H1 (cell line): Measurements from ENCODE around the gene PITX1. TPM values are rescaled to one million over a fixed set of nuclear protein-coding genes. Genes with fewer than 3 reads are reported as not detected.
A peak's percentile ranks its signal among the peaks of the same experiment; 100 is the strongest.

Experiments used
- CTCF ChIA-PET: fragments of 300-600 bp; sonication (Branson Sonifier 250); formaldehyde crosslinking; loops from one replicate; lab custom pipeline; 2021; ENCODE audit not compliant: partially characterized antibody; lab: Charles Lee
- POLR2A ChIA-PET: fragments of 300-600 bp; sonication (Branson Sonifier 250); formaldehyde crosslinking; loops from one replicate; lab custom pipeline; 2021; ENCODE audit warnings: inconsistent platforms; ENCODE audit not compliant: partially characterized antibody; lab: Charles Lee
- DNase-seq, 2 experiments: peaks; one replicate each; pipeline versions ENCODE4 v3.0.0 to v3.0.0-alpha.2; 2010 to 2022; ENCODE audit warnings: low spot score in 2 of 2, low read depth in 1 of 2, mixed read lengths in 1 of 2
- FAIRE-seq: peaks from 2 replicates; lab custom pipeline; 2011; peaks lifted over from hg19 to GRCh38; lab: Jason Lieb, UNC
- H2AFZ ChIP-seq: 2 replicates; pipeline ENCODE4 v1.8.1; 2012; ENCODE audit warnings: low read length, inconsistent platforms
- H2AK5ac ChIP-seq: 2 replicates; pipeline ENCODE4 v1.6.1; 2013; ENCODE audit warnings: low read depth, low read length
- H2BK120ac ChIP-seq: replicated peaks from 2 replicates; pipeline ENCODE3; 2013; ENCODE audit warnings: low read depth, low read length, inconsistent platforms
- H2BK12ac ChIP-seq: 2 replicates; pipeline ENCODE4 v1.6.1; 2013; ENCODE audit warnings: low read depth, low read length
- H2BK15ac ChIP-seq: 2 replicates; pipeline ENCODE4 v1.6.1; 2013; ENCODE audit warnings: low read length
- H2BK20ac ChIP-seq: 2 replicates; pipeline ENCODE4 v1.6.1; 2013; ENCODE audit warnings: low read length
- H2BK5ac ChIP-seq: 2 replicates; pipeline ENCODE4 v1.6.1; 2013; ENCODE audit warnings: low read depth, low read length
- H3K14ac ChIP-seq: 2 replicates; pipeline ENCODE4 v1.6.1; 2013; ENCODE audit warnings: inconsistent platforms; ENCODE audit not compliant: insufficient read length
- H3K18ac ChIP-seq: 2 replicates; pipeline ENCODE4 v1.6.1; 2013; ENCODE audit warnings: low read length; ENCODE audit errors: extremely low read depth
- H3K23ac ChIP-seq: 2 replicates; pipeline ENCODE4 v1.6.1; 2013; ENCODE audit warnings: inconsistent platforms; ENCODE audit not compliant: insufficient read length
- H3K23me2 ChIP-seq: 2 replicates; pipeline ENCODE4 v1.6.1; 2013; ENCODE audit warnings: low read depth, low read length
- H3K27ac ChIP-seq: 2 replicates; pipeline ENCODE4 v1.6.1; 2011; ENCODE audit warnings: low read depth, low read length, inconsistent platforms
- H3K27me3 ChIP-seq, 4 experiments: replicated peaks in 1 of 4; 1 replicate in 1 of 4; 2 replicates in 3 of 4; pipeline versions ENCODE4 v1.6.1 to v1.8.1; 2011 to 2013; ENCODE audit warnings: low read length in 3 of 4, mild to moderate bottlenecking in 3 of 4, inconsistent platforms in 2 of 4, mixed read lengths in 2 of 4, moderate library complexity in 1 of 4; ENCODE audit not compliant: control insufficient read depth in 3 of 4, insufficient read depth in 3 of 4; ENCODE audit errors: extremely low read depth in 1 of 4
- H3K36me3 ChIP-seq, 4 experiments: 2 replicates each; pipeline versions ENCODE4 v1.6.1 to v1.8.1; 2011 to 2013; ENCODE audit warnings: mild to moderate bottlenecking in 4 of 4, low read length in 3 of 4, moderate library complexity in 2 of 4, control low read depth in 1 of 4, inconsistent platforms in 1 of 4; ENCODE audit not compliant: insufficient read depth in 4 of 4, control insufficient read depth in 2 of 4
- H3K4ac ChIP-seq: replicated peaks from 2 replicates; pipeline ENCODE3; 2013; ENCODE audit warnings: low read length, low read depth, mixed read lengths, inconsistent platforms; ENCODE audit not compliant: insufficient read length
- H3K4me1 ChIP-seq, 4 experiments: replicated peaks in 1 of 4; 1 replicate in 1 of 4; 2 replicates in 3 of 4; pipeline versions ENCODE4 v1.6.1 to v1.8.1; 2011 to 2013; ENCODE audit warnings: low read length in 3 of 4, inconsistent platforms in 2 of 4, mixed read lengths in 1 of 4; ENCODE audit not compliant: insufficient read depth in 4 of 4, control insufficient read depth in 3 of 4
- H3K4me2 ChIP-seq, 2 experiments: 2 replicates each; pipeline versions ENCODE4 v1.6.1 to v1.8.1; 2011 to 2013; ENCODE audit warnings: low read depth in 2 of 2, low read length in 2 of 2, control low read depth in 1 of 2, inconsistent platforms in 1 of 2, mild to moderate bottlenecking in 1 of 2; ENCODE audit not compliant: insufficient read depth in 1 of 2
- H3K4me3 ChIP-seq, 4 experiments: fragments of 200-600, 300-600 bp in 1 of 4; sonication (generic), shearing (Covaris generic), sonication (Bioruptor Twin) in 1 of 4; 2 replicates each; pipeline versions ENCODE4 v1.5.1 to v1.8.1; 2011 to 2016; ENCODE audit warnings: low read length in 4 of 4, low read depth in 3 of 4, control low read depth in 2 of 4, inconsistent platforms in 2 of 4, mild to moderate bottlenecking in 2 of 4, mixed read lengths in 1 of 4, moderate library complexity in 1 of 4; ENCODE audit not compliant: insufficient read depth in 2 of 4; ENCODE audit errors: extremely low read depth in 1 of 4
- H3K56ac ChIP-seq: replicated peaks from 2 replicates; pipeline ENCODE3; 2013; ENCODE audit warnings: low read depth, mild to moderate bottlenecking, mixed read lengths, low read length, inconsistent platforms; ENCODE audit not compliant: insufficient read length
- H3K79me1 ChIP-seq: 2 replicates; pipeline ENCODE4 v1.6.1; 2013; ENCODE audit warnings: low read depth, low read length, control low read depth
- H3K79me2 ChIP-seq, 2 experiments: 2 replicates each; pipeline versions ENCODE4 v1.6.1 to v1.8.1; 2012 to 2013; ENCODE audit warnings: low read length in 2 of 2, mild to moderate bottlenecking in 2 of 2, inconsistent platforms in 1 of 2; ENCODE audit not compliant: insufficient read depth in 2 of 2, control insufficient read depth in 1 of 2
- H3K9ac ChIP-seq, 4 experiments: replicated peaks in 1 of 4; 1 replicate in 1 of 4; 2 replicates in 3 of 4; pipeline versions ENCODE4 v1.6.1 to v1.8.1; 2011 to 2013; ENCODE audit warnings: low read depth in 3 of 4, low read length in 3 of 4, control low read depth in 2 of 4, mild to moderate bottlenecking in 2 of 4, moderate library complexity in 2 of 4, inconsistent platforms in 1 of 4; ENCODE audit errors: extremely low read depth in 1 of 4
- H3K9me3 ChIP-seq, 2 experiments: 2 replicates each; pipeline versions ENCODE4 v1.6.1 to v1.8.1; 2012 to 2013; ENCODE audit warnings: mild to moderate bottlenecking in 2 of 2, moderate library complexity in 2 of 2, control low read depth in 1 of 2, inconsistent platforms in 1 of 2, low read depth in 1 of 2, low read length in 1 of 2, mixed read lengths in 1 of 2; ENCODE audit not compliant: insufficient read depth in 2 of 2
- H4K20me1 ChIP-seq, 2 experiments: replicated peaks in 1 of 2; 2 replicates each; pipeline versions ENCODE3 to v1.8.1; 2011 to 2013; ENCODE audit warnings: inconsistent platforms in 2 of 2, low read length in 2 of 2, mild to moderate bottlenecking in 1 of 2; ENCODE audit not compliant: insufficient read depth in 2 of 2, control insufficient read depth in 1 of 2
- H4K5ac ChIP-seq: 2 replicates; pipeline ENCODE4 v1.6.1; 2013; ENCODE audit warnings: low read length, low read depth, mixed read lengths, inconsistent platforms; ENCODE audit not compliant: insufficient read length
- H4K8ac ChIP-seq: 2 replicates; pipeline ENCODE4 v1.8.0; 2013; ENCODE audit warnings: mild to moderate bottlenecking, moderate library complexity, low read length, inconsistent platforms; ENCODE audit not compliant: insufficient read depth; ENCODE audit errors: extremely low read depth
- H4K91ac ChIP-seq: replicated peaks from 2 replicates; pipeline ENCODE3; 2013; ENCODE audit warnings: low read length, mixed read lengths, inconsistent platforms; ENCODE audit not compliant: insufficient read length
- RAD21 ChIP-seq, 2 experiments: IDR thresholded peaks in 1 of 2; conservative IDR thresholded peaks in 1 of 2; 2 replicates each; pipeline ENCODE4 v1.6.1; 2011; ENCODE audit warnings: low read depth in 2 of 2, low read length in 2 of 2, improper control_type of control experiment in 1 of 2, inconsistent platforms in 1 of 2, mild to moderate bottlenecking in 1 of 2, moderate library complexity in 1 of 2
- RXRA ChIP-seq: IDR thresholded peaks from 2 replicates; pipeline ENCODE4 v1.6.1; 2011; ENCODE audit warnings: low read depth, mild to moderate bottlenecking, low read length, moderate library complexity; ENCODE audit not compliant: insufficient read depth
- WGBS, 2 experiments: shearing (Covaris generic) in 1 of 2; methylation state at CpG; one replicate each; pipeline versions ENCODE4 v1.1.6 to v1.1.7; 2013 to 2015; ENCODE audit warnings: low lambda C conversion rate in 2 of 2, mixed read lengths in 2 of 2, inconsistent platforms in 1 of 2, low coverage in 1 of 2, missing lambda C conversion rate in 1 of 2; ENCODE audit not compliant: insufficient replicate concordance in 2 of 2, insufficient coverage in 1 of 2, insufficient read length in 1 of 2; ENCODE audit errors: extremely low coverage in 1 of 2, missing lambda C conversion rate in 1 of 2; 5-methylcytosine and 5-hydroxymethylcytosine counted together
- polyA plus RNA-seq, 7 experiments: library from polyadenylated mRNA; depleted of rRNA in 3 of 7; stranded (reverse) in 5 of 7; unstranded in 2 of 7; fragments of >200 nt in 5 of 7; fragments of 200-250 nt in 2 of 7; gene quantifications; 1 replicate in 5 of 7; 2 replicates in 1 of 7; 4 replicates in 1 of 7; pipeline versions ENCODE4 v1.2.1 to v1.2.3, GENCODE V29; 2011 to 2013; ENCODE audit warnings: missing spikeins in 2 of 7, mixed read lengths in 2 of 7
- total RNA-seq: library from RNA; stranded (reverse); fragmentation: NEBNext Ultra II Directional; extraction: Animal tissue kit (Norgen Biotek cat#: 25700); gene quantifications from 2 replicates; pipeline ENCODE4 v1.2.1, GENCODE V29; 2021

The PITX1 gene
- total and polyA plus RNA-seq, 2 of the 8 experiments (the other 6 are each of a cell fraction or from before 2014, with no cell fraction given), result 0.03 TPM; not detected in 1

DNA sequence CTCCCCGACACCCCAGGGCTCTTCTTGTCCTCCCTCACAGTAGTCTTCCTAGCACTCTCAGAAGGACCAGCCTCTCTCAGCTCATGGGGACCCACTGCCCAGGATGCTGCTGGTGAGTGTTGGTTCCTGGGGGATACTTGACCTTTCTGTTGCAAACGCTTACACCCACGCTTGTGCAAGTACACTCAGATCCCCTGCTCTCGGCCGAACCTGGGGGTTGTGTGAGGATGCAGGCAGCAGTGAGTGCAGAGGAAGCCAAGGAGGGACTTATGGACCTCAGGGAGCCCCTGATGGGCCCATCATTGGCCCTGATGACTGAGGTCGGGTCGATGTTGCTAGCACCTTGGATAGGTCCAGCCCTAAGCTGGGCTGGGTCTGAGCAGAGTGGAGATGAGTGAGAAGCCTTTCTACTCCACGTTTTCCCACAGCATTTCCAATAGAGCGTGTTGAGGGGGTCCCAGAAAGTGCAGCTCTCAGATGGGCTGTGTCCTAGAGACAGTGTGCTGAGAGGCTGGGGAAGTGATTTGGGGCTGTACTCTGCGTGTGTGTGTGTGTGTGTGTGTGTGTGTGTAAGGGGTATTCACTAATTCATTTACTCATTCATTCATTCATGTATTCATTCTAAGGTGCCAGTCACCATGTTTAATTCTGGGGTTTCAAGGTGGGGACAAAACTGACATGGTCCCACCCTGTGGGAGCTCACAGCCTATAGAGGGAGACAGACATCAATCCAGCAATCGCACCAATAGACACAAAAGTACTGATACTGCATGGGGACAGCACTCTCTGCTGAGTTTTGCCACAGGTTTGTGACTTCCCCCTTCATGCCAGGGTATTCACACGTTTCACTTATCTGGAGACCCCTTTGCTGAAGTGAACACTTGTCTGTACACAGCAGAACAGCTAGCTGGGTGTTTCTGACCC is 25.2 kb upstream of the PITX1 start:
- FAIRE-seq (no peak), DNase-seq (no peak)
- H4K20me1 ChIP-seq, result no peaks in the 10 kb centered on the region
- no peak overlapping the region for H4K91ac ChIP-seq
- no peak overlapping the region for H4K5ac ChIP-seq
- no peaks in the 10 kb centered on the region; the same call in 1 of the 2 replicates for H3K23me2 ChIP-seq
- H3K9ac ChIP-seq, result no peak overlapping the region
- no peak overlapping the region for H2AK5ac ChIP-seq
- H3K4me1 ChIP-seq, result 0 out of 7 replicates have a peak, but pooled peaks cover 0 to 2% (median 0%) of the 10 kb centered on the region in 4 experiments
- no peaks in the 10 kb centered on the region for H3K79me1 ChIP-seq
- H3K14ac ChIP-seq, result no peak overlapping the region
- no peak overlapping the region for H2BK120ac ChIP-seq
- H3K56ac ChIP-seq, result no peak overlapping the region
- no peak overlapping the region for H2AFZ ChIP-seq
- WGBS, 2 experiments, result 79% methylated on average over 12 of the region's 12 CpGs; no CpG with 5 or more reads in 1 of the 2 experiments
- H3K79me2 ChIP-seq, result no peaks in the 10 kb centered on the region
- no peak overlapping the region for H3K4me2 ChIP-seq
- ChIA-PET POLR2A (no interaction called here), CTCF (interaction anchor here (0.6 to 4.9 kb wide), 11 partner anchors 9 to 1703 kb away, joined by 3 to 27 read pairs (median 4); no protein-coding TSS in a partner anchor)
- H3K27ac ChIP-seq, result no peak overlapping the region
- no peak overlapping the region for H2BK20ac ChIP-seq
- no peak overlapping the region for H2BK15ac ChIP-seq
- no peaks in the 10 kb centered on the region for H3K9me3 ChIP-seq
- no peak overlapping the region for H3K4ac ChIP-seq
- no peak overlapping the region for H3K4me3 ChIP-seq
- H3K18ac ChIP-seq, result no peak overlapping the region
- TF ChIP-seq RXRA, result no peak
- peak; percentile 4 to 23; a peak in 1 of 4 replicates for TF ChIP-seq RAD21 (IDR thresholded peaks at IDR 0.05 in 1 of 2, conservative IDR thresholded peaks at IDR 0.05 in 1 of 2; ENCODE audit: low read depth in 2 of 2, low read length in 2 of 2)
- H3K23ac ChIP-seq, result no peak overlapping the region
- H2BK5ac ChIP-seq, result no peak overlapping the region
- peaks cover 0 to 13% (median 6%) of the 10 kb centered on the region in 4 experiments; a peak in 4 of 7 replicates for H3K27me3 ChIP-seq
- H4K8ac ChIP-seq, result peak overlapping the region; percentile 11; the same call in 1 of the 2 replicates
- no peak overlapping the region for H2BK12ac ChIP-seq
- H3K36me3 ChIP-seq, result no peaks in the 10 kb centered on the region
